Inflammatory macrophage (primary cell): Measurements from ENCODE around the gene OR6K3.

Experiments used
- DNase-seq, 2 donors: peaks; one replicate each; pipeline ENCODE4 v3.0.0-alpha.2; 2020 to 2022

Gene OR6K3

DNA sequence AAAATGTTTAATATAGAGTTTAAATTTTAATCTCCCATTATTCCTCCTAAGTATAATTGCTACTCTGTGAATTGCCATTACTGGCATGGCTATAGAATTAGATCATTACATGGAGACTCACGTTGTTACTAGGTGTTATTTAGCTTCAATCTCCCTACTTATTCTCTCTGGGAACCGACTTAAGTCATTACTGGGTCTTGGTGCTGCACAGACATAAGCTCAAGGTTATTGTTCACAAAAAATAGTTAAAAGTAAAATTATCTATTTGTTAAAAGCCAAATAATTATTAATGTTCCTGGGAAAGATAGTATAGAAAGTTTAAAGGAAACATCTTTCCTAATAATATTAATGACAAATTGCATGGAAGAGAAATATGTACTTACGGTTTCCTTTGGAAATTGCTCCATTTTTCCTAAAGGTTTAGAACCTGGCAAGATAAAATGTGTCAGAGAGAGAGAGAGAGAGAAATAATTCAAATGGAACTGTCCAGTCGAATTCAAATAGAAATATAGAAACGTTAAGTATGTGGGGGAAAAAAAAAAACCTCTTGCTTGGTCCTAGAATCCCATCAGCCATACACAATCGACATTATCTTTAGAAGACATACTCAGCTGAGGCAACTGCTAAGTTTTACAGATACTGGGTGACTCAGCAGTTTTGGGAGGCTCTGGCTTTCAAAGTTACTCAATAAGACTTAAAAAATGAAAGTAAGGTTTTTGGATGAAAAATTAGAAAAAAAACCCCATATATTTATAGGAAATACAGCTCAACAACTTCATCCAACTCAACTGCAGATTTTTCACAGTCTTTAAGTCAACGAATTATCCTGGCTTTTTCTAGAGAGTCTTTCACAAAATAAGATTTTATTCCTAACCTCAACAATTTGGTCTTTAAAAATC lies 34.2 kb downstream of the OR6K3 start, which contains the start of gene SPTA1:
Gene SPTA1 (minus strand): TSS at position 605 of the 899 bp plus-strand sequence. CDS start 198 bp downstream, at position 407.
- peak; percentile 44 to 46 for DNase-seq

- no peak for DNase-seq
These were observed 35.4 kb downstream of the OR6K3 start for GRCh38 chr1:158685085-158685484.

GRCh38 chr1:158681606-158682005 lies 38.9 kb downstream of the OR6K3 start:
- DNase-seq: peak; percentile 15 to 64

- no peak for DNase-seq
These were observed 41.2 kb downstream of the OR6K3 start for GRCh38 chr1:158679289-158679688.

DNA sequence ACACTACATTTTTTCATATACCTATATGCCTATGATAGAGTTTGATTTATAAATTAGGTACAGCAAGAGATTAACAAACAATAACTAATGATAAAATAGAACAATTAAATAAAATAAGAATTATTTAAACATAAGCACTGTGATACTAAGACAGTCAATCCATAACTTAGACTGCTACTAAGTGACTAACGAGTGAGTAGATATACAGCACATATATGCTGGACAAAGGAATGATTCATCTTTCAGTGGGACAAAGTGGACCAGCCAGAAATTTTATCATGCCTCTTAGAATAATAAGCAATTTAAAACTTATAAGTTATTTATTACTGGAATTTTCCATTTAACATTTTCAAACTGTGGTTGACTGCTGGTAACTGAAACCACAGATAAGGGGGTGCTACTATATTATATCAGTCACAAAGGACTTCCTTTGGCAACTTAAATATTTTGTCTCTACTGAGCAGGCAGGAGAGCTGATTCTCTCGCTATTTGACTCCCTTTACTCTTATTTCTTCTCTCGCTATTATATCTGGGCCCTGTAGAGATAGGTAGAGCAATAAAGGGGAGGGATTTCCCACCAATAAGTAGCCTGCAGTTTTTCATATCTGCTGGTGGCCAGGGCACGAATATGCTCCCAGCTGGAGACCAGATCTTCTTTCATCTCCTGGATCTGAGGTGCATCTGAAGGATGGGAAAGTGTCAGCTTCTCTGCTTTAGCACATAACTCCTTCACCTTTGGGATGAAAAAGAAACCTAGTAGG lies 44.8 kb downstream of the OR6K3 start:
- DNase-seq: no peak

DNA sequence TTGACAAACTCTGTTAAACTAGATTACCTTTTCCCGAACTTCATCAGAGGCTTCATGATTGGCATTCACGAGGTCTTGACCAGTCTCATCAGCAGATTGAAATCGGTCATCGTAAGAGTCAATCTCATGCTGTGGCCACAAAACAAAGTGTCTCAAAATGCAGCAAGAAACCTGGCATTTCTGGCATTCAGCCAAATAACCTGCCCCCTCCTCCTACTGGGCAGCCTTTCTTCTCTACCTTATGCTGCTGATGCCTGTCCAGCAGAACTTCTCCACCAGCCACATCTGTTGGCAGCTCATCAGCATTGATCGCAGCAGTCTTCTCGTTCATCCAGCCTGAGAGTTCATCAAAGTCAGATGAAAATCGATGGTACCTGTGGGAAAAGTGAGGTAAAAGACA lies 46.2 kb downstream of the OR6K3 start:
- no peak for DNase-seq
